CD4-positive, alpha-beta T cell treated with Interleukin-17A for 4 hours (primary cell): Measurements from ENCODE around the gene FRAT2.

Experiments used
- DNase-seq: peaks from one replicate; pipeline ENCODE4 v3.0.0-alpha.2; 2020; ENCODE audit warnings: mixed read lengths

FRAT2 gene

DNA sequence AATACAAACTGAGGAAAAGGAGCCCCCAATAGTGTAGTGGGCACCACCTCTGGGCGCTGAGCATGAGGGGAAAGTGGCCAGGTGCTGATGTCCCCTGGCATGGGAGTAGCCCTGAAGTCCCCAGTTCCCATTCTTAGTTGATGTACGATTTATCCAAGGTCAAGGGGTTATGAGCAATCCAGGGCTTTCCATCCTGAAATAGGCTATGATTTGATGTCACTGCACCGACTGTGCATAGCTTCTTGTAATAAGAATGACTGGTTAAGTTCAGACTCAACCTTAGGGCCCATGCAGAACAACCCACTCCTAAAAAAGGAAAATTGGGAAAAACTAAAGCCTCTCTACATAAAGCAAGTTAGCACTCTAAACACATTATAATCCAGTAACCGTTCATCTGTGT, 11.0 kb downstream of the FRAT2 start:
- DNase-seq = no peak

DNA sequence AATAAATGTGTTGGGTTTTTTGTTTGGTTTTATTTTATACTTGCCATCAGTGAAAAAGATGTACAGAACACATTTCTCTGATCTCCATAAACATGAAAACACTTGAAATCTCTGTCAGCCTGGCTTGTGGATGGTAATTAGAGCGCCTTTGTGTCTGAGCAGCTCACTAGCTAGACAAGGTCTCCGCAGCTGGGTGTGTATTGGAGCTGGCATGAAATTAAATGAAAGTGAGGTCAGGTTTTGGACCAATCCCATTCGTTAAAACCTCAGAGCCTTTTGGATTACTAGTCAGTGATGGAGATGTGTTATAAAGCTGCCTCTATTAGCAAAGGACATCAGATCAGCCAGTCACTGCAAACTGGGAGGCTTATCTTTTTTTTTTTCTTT, 12.7 kb downstream of the FRAT2 start:
- DNase-seq = no peak

DNA sequence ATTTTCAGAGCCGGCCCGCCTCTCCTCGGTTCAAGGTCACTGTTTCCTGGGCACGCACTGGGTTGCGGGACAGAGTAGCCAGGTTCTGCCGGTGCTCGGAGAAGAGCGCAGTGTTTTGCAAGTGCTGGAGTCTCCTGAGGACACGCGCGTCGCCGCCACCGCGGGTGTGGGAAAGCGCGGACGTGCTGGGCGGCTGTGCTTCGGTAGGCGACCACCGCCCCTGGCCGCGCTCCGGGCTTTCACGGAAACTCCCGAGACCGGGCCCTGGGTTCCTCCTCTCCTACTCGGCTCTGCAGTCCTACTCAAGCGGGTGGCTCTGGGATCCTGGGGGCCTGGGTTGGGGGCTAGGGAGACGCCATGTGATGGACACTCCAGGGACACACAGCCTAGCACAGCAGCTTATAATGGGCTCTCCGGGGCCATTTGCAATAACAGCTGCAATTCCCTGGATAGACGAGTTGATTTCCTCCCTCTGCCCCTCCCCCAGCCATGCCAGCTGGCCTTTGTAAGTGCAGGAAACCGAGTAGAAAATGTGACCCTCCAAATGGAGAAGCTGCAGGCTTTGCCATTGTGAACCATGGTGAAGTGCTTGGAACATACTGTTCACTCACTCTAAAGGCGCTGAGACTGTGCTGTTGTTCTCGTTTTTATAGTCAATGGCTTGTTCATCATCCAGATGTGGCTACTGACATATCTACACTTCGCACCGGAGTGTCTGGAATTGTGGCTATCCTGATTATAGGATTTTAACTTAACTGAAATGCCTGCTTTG, 13.3 kb downstream of the FRAT2 start:
- DNase-seq = peak; percentile 36

DNA sequence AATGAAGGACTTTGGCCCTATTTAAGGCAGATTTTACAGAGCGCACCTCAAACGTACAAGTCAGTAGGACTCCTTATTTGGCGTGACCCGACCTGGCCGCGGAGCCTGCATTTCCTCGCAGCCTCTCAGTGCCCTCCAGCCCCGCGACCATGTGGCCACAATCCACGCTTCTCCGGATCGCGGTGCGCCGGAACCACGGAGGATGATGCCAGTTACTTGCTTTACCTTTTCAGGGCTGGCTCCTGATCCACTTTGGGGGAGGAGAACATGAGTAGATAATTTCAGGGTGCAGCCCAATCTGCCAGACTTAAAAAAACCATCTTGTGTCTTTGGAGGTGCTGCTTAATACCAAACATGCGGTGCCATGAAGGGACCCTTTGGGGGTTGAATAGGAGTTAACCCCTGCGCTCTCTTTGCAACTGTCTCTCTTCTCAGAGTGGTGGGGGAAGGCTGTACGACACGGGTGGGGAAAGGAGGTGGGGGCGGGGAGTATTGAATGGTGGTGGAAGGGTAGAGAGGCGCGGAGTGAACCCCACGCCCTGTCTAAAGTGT, 14.0 kb downstream of the FRAT2 start:
- DNase-seq = peak; percentile 38

DNA sequence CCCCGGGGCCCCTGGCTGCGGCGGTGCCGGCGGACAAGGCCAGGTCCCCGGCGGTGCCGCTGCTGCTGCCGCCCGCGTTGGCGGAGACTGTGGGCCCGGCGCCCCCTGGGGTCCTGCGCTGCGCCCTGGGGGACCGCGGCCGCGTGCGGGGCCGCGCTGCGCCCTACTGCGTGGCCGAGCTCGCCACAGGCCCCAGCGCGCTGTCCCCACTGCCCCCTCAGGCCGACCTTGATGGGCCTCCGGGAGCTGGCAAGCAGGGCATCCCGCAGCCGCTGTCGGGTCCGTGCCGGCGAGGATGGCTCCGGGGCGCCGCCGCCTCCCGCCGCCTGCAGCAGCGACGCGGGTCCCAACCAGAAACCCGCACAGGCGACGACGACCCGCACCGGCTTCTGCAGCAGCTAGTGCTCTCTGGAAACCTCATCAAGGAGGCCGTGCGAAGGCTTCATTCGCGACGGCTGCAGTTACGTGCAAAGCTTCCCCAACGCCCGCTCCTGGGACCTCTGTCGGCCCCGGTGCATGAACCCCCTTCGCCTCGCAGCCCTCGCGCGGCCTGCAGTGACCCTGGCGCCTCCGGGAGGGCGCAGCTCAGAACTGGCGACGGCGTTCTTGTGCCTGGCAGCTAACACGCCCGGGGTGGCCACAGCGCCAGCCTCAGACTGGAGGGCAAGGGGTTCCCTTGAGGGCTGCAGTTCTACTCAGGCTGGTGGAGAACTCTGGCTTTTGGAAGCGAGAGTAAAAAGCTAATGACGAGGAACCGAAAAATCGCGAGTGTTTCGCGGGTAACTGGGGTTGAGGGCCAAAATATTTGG, 14.7 kb downstream of the FRAT2 start:
- peak; percentile 72 for DNase-seq

DNA sequence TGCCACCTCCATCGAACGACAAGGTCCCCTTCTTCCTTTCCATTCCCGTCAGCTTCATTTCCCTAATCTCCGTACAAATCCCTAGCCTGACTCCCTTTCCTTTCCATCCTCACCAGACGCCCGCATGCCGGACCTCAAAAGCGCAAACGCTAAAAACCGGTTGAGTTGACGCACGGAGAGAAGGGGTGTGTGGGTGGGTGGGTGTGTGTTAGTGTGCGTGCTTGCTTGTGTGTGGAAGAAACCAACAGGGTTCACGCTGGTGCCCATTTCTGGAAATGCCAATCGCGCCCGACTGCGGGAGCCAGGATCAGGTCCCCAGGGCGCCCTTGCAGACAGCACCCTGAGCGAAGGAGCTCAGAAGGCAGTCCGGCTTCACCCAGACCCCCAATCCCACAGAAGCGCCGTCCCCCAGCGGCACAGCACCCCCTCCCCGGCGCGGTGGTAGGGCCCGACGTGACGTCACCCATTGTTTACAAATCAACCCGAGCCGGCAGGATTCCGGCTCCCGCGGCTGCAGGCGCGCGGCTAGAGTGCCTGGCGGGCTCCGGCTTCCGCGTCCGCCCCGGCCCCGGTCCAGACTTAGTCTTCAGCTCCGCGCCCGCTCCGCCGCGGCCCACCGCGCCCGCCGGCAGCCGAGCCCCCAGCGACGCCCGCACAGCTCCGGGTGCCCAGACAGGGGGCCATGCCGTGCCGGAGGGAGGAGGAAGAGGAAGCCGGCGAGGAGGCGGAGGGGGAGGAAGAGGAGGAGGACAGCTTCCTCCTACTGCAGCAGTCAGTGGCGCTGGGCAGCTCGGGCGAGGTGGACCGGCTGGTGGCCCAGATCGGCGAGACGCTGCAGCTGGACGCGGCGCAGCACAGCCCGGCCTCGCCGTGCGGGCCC, 15.5 kb downstream of the FRAT2 start, which contains the start of gene FRAT1:
Gene FRAT1, plus strand, starts transcription at position 500 of the 880 bp plus-strand sequence. Its CDS starts 183 bp downstream, at position 683.
- peak; percentile 97 for DNase-seq

DNA sequence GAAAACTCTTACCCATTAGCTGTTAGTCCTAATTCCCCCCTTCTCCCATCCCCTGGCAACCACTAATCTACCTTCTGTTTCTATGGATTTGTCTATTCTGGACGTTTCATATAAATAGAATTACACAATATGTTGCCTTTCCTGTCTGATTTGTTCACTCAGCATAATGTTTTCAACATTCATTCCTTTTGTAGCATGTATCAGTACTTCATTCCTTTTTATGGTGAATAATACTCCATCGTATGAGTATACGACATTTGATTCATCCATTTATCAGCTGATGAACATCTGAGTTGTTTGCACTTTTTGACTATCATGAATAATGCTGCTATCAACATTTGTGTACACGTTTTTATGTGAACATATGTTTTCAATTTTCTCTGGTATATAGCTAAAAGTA, 19.9 kb downstream of the FRAT2 start:
- no peak for DNase-seq

DNA sequence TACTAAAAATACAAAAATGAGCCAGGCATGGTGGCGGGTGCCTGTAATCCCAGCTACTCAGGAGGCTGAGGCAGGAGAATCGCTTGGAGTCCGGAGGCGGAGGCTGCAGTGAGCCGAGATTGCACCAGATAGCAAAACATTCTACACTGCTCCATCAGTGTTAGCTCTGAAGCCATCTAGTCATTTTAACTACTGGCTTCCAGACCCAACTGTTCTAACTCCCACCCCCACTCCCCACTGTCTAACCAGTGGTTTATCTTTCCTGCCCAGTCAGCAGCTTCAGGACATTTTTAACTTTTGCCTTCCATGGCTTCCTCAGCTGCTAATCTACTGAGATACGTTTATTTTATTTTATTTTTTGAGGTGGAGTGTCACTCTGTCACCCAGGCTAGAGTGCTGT, 21.6 kb downstream of the FRAT2 start:
- DNase-seq = no peak

DNA sequence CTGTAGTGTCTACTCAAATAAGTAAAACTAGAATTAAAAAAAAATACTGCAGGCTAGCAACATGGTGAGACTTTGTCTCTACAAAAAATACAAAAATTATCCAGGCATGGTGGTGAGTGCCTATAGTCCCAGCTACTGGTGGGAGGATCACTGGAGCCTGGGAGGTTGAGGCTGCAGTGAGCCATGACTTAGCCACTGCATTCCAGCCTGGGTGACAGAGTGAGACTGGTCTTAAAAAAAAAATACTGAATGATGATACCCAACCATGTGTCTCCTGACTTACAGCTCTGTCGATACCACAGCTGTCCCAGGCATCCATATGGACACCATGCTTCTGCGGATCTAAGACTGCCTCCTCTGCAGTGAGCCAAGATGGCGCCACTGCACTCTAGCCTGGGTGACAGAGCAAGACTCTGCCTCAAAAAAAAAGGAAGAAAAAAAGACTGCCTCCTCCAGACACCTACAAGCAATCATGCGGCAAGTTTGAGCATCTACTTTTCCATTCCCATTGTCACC, 23.4 kb downstream of the FRAT2 start:
- no peak for DNase-seq

DNA sequence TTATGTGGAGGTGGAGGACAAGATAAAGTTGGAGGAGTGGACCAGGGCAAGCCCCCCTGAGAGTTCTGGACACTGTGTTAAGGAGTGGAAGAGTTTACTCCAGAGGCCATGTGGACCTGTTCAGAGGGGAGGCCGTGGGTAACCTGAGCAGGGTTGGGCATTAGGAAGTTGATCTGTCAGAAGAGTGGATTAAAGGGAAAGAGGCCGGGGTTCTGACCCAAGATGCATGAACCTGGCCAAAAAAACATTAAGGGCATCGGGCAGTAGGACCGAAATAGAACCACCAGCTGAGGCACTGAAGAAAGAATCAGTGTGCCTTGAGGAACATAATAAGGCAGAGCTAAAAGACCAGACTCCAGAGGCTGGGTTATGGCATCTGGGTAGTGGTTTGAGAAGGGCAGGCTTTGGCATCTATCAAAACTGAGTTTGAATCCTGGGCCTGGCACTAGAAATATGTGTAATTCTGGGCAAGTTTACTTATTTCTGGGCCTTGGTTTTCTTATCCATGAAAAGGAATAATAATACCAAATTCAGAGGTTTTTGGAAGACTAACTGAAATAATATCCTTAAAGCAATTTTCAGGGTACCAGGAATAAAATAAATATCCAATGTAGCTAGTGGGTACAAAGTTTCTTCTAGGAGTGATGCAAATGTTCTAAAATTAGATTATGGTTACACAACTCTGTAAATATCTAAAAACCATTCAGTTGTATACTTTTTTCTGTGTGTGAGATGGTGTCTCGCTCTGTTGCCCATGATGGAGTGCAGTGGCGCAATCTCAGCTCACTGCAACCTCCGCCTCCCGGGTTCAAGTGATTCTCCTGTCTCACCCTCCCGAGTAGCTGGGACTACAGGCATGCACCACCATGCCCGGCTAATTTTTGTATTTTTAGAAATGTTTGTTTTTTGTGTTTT, 26.4 kb downstream of the FRAT2 start:
- no peak for DNase-seq

DNA sequence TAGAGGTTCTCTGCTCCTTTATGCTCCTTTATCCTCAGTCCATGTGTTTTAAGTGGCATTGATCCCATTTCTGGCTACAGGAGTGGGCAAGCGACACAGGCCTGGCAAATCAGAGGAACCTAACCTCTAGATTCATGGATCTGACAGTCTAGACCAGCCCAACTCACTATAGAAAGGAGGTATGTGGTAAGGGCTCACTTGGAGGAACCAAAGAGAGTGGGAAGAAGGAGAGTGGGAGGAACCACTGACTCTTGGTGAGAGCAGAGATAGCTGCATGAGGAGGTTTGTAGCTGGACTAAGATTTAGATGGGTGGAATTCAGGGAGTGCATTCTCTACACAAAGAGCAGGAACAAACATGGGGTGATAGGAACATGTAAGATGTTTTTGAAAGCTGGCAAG, 27.1 kb downstream of the FRAT2 start:
- DNase-seq = no peak

DNA sequence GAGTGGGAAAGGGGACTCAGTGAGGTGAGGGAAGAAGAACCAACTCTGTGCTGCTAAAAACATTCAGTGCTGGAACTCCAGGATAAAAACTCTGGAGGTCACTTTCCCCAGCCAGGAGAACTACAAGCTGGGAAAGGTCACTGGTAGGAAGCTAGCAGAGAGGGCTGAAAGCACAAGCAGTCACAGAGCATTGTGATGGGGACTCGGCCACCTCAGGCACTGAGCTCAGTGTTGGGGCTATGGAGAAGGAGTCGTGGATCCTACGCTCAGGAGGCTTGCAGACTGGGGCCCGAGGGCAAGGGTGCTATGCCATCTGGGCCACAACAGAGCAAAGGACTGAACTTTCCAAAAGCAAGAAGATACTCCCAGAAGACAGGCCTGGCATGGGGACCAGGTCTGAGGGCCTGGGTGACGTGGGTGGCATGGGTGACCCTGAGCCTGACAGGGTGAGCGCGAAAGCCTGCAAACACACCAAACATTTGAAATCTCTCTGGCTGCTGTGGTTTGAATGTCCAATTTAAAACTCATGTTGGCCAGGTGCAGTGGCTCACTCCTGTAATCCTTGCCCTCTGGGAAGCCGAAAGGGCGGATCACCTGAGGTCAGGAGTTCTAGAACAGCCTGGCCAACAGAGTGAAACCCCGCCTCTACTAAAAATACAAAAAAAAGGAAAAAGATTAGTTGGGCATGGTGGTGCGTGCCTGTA, 32.3 kb downstream of the FRAT2 start:
- DNase-seq = no peak

DNA sequence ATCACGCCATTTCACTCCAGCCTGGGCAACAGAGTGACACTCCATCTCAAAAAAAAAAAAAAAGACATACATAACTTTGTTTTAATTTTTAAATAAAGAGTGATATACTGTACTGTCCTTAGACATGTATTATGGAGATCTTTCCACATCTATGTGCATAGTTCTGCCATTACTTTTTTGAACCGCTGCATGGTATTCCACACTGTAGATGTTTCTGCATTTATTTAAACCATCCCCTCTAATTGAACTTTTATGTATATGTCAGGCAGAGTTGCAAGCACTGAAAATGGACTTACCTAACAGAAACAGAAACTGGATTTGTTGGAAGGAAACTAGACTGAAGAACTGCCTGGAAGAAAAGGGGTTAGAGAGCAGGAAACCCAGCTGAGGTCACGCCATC, 33.5 kb downstream of the FRAT2 start:
- DNase-seq = no peak

DNA sequence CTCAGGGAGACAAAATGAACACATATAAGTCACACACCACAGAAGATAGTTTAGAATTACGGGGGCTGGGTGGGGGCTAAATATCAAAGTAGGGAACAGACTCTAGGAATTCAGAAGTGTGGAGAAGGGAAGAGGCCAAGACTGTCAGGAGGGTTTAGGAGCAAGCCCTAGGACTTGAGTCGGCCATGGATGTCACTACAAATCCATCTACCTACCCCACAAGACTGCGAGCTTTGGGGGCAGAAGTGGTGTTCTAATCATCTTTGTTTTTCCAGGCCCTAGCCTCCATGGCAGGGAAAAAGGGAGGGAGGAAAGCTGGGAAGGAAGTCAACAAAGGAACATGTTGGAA, 36.3 kb downstream of the FRAT2 start:
- no peak for DNase-seq

DNA sequence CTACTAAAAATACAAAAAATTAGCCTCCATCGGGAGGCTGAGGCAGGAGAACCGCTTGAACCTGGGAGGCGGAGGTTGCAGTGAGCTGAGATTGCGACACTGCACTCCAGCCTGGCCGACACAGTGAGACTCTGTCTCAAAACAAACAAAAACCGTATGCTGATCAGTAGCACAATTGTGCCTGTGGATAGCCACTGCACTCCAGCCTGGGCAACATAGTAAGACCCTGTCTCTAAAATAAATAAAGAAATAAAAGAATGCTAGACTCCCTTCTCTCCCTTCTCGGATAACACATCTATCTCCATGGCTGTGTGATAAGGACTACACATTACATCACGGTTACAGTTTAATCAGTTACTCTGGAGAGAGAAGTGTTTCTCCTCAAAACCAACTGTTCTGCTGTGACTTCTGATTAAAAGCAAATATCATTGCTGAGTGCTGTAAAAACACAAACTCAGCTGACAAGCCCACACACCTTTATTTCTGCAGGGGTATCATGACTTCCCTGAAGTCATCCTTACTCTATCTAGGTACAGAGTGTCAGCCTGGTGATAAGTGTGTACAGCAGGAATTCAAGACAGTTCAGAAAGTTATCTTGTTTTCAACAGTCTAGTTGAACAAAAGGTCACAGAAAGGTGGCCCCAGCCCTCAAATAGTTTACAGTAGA, 36.8 kb downstream of the FRAT2 start:
- no peak for DNase-seq

DNA sequence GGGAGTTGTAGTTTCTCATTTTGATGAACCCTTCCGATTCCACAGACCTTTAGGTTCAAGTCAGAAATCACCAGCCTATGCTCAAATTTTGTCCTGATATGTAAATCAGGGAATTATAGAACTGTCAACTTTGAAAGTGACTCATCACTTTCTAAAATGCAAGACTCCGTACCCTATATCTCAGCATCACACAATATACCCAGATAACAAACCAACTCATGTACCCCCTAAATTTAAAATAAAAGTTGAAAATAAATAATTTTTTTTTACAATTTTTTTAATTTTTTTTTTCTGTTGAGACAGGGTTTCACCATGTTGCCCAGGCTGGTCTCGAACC, 41.7 kb downstream of the FRAT2 start:
- DNase-seq = no peak

DNA sequence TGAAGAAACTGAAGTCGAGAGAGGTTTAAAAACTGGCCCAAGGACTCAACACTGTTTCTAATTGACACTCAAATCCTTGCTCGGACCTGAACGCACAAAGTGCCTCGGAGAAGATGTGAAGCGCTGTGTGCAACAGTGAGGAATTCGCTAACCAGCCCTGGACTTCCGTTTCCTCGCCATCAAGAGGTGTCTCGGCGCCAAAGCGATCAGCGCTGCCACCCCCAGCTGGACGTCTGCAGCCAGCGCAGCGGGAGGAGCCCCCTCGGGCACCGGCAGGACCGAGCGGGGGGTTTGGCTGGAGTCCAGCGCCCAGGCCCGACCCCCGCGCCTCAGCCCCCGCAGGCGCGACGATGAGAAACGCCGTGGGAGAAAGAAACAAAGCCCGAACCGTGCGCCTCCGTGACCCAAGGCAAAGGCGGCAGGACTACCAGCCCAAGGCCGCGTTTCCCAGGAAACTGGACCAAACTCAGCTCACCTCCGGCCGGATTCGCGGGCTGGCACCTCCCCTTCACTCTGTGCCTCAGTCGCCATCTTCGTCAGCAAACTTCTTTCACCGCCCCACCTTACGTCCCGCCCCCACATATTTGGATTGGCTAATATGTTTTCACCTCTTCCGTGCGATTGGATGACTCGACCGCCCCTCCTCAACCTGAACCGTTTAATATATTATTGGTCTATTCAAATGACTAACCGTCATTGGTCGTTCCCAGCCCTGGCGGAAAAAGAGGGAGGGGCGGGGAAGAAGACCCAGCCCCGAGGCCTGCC, 42.2 kb downstream of the FRAT2 start, which contains the start of gene ARHGAP19:
Gene ARHGAP19, minus strand, starts transcription at position 541 of the 765 bp plus-strand sequence. Its CDS starts 10 bp downstream, at position 531.
- DNase-seq = peak; percentile 93

DNA sequence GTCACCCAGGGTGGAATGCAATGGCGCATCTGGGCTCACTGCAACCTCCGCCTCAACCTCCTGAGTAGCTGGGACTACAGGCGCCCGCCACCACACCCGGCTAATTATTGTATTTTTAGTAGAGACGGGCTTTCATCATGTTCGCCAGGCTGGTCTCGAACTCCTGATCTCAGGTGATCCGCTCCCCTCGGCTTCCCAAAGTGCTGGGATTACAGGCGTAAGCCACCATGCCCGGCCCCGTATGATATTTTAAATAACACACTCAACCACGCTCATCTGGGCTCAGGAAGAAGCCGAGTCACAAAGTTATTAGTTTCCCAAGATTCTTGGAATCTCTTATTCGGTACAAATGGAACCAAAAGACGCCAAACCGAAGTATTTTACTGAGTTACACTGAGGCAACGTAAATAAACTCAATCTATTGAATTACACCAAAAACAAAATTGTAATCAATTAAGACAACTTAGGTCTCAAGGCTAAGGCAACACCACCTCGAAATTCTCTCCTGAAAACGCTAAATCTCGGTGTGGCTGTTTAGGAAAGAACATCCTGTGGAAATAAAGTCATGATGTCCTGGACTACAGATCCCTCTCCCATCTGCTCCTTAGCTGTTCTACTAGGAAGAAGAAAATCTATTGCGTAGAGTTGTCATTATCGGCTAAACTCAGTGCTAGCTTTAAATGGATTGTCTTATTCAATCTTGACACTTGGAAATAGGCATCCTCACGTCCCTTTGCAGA, 43.0 kb downstream of the FRAT2 start:
- no peak for DNase-seq
